SIG-M5 treated with dmso at 0.1 percent for 504 hours (cell line): ENCODE measurements around the gene C1orf21.

Experiments
- DNase-seq: peaks from one replicate; lab custom pipeline; 2025; ENCODE audit not compliant: unreplicated experiment; lab: John Stamatoyannopoulos, UW

The C1orf21 gene

GRCh38 chr1:184648856-184649201, 262.0 kb downstream of the C1orf21 start:
- DNase-seq = no peak

DNA sequence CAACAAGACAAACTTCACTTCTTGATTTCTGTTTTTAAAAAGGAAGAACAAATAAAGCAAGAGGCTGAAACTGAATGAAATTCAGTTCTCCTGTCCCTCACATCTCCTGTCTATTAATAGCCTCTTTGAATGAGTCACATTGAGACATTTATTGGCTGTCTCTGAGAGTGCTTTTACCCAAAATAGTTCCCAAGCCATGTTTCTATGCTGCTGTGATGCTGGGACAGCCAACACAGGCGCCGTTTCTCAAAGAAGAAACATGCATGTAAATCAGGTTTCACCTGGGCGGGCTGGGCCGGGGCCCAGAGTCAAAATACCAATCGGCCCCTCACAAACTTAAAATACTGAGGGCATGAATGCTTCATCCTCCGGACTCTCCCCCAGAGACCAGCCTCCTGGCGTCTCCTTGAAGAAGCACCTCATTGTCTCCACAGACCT, 262.6 kb downstream of the C1orf21 start:
- DNase-seq = peak; percentile 94

DNA sequence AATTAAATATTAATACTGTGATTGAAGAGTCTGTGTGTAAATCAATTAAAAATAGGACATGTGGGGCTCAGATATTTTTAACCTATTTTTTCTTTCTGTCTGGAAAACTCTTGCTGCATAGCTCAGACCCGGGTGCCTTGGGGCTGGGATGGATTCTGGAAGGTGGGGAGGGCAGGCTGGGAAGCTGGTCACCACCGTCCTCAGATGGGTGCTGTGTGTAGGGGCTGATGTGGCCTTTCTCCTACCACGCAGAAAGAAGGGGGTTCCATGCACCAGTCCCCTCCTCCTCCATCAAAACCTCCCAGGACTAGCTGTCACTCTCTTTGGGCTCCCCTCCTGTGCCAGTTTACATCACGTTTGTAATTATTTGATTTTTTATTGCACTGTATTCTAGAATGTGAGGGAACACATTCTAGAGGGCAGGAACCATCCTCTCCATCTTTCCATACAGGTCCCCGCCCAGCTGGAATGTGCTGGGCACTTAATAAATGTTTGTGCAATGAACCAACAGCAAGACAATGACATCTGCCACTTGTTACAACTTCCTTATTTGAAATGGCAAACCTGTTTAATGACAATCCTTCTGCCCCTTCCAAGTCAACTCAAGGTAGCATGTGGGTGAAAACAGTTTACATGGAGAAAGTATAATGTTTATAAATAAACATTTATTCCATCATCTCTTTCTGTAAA, 263.5 kb downstream of the C1orf21 start:
- DNase-seq = peak; percentile 20

- no peak for DNase-seq
These were observed 268.4 kb downstream of the C1orf21 start for GRCh38 chr1:184655185-184655584.

GRCh38 chr1:184656221-184656620, 269.4 kb downstream of the C1orf21 start:
- DNase-seq = no peak

DNA sequence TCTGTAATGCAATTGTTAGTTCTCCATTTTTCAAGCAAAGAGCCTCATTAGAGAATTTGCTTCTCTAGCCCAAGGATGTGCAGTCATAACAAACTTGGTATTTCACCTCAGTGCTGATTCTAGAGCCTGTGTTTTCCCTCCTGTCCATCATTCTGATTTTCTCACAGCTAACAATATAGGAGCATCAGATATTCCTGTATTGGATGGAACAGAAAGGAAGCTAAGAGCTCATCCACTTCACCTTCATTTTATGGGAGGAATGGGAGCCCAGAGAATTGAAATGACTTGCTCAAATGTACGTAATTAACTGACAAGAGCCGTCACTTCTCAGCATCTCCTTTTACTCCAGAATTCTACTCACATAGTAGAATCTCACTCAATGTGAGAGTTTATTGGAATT, 271.2 kb downstream of the C1orf21 start:
- DNase-seq = no peak

GRCh38 chr1:184660462-184661191, 273.8 kb downstream of the C1orf21 start:
- no peak for DNase-seq

- DNase-seq = no peak
These were observed 275.0 kb downstream of the C1orf21 start for GRCh38 chr1:184661801-184662200.

GRCh38 chr1:184664042-184664660, 277.3 kb downstream of the C1orf21 start:
- peak; percentile 40 for DNase-seq

DNA sequence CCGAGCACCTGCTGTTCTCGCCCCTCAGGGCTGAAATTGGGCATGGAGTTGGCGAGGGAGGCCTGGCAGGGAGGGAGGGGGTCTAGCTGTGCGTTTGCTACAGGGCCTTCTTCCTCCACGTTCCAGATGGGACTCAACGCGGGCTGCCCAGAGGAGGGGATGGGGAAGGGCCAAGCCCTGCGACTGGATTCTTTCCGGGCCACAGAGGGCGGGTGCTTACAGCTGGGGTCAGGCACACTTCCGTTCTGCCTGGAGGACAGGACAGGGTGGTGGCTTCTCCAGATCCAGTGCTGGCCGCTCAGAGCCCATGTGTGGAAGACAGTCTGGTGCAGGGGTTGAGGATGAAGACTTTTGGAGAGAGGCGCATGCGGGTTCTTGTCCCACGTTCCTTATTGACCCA, 277.8 kb downstream of the C1orf21 start:
- no peak for DNase-seq

DNA sequence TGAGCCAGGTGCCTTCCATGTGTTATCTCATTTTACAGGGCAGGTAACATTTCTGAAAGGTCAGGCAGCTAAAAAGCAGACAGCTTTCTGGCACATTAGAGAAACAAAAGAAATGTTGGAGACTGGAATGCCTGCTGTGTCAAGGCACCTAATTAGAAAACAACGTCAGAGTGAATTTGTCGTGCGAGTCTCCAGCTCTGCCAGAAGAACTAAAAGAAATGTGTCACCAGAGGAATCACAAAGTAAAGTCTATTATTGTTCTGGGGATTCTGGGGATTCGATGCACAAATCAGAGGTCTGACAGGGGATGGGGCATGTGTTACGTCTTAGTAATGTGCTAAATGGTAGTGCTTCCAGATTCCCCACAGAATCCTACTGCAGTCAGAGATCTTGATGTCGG, 278.5 kb downstream of the C1orf21 start:
- DNase-seq = no peak

- DNase-seq = no peak
These were observed 282.6 kb downstream of the C1orf21 start for GRCh38 chr1:184669391-184669790.

GRCh38 chr1:184672013-184672726, 285.3 kb downstream of the C1orf21 start:
- DNase-seq = no peak

- no peak for DNase-seq
These were observed 286.5 kb downstream of the C1orf21 start for GRCh38 chr1:184673305-184673704.

DNA sequence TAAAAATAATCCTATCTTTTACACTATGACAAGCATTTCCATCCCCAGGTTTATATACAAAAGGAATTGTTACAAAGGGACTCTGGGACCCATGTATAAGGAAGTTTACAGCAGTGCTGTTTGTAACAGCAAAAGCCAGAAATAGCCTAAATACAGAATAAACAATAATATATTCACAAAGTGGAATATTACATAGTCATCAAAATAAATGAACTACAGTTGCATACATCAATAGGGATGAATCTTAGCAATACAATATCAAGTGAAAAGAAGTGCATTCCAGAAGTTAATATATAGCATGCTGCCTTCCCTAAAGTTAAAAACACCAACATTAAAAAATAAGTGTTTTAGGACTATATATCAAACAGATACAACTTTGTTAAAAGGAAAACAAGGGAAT, 290.5 kb downstream of the C1orf21 start:
- no peak for DNase-seq
